Stimulated activated CD8-positive, alpha-beta memory T cell treated with anti-CD3 and anti-CD28 coated beads, Interleukin-7, amount 100 ng/mL, for 4 hours (primary cell): ENCODE data around the gene NTRK3.
"Not testable (repeated sequence)": the region's sequence is repeated elsewhere in the genome, so short reads cannot be mapped to it uniquely, and the experiment has no call there.

ENCODE experiments used
- DNase-seq, 2 donors: peaks; one replicate each; pipeline ENCODE4 v3.0.0-alpha.2; 2020; ENCODE audit warnings: low read depth in 2 of 2

The NTRK3 gene

DNA sequence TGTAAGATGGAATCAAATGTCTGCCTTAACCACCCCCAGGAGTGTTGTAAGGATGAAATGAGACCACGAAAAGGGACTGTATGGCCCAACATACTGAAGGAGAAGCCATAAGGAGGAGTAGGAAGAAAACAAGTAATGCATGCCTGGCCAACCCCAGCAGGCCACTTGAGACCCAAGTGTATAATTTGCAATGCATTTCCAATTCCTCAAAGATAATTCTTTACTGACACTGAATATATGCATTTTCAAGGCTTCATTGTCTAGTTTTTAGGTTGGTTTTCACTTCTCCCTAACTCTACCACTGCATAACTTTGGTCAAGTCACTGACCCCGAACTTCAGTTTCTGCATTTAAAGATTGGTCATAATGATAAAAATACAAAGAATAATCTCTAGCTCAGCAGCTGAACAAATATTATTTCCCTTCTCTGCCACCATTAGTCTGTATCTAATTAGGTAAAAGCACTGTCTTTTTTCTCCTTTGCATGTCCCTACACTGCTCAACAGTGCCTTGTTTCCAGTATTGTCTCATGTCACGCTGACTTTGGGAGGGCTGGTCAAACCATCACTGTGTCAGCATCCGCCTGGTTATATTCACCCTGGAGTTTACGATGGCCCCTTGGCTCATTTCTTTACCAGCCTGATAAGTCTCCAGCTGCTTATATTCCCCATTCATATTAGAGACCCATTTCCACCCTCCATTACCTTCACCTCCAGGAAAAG, 378.6 kb downstream of the NTRK3 start:
- no peak for DNase-seq

GRCh38 chr15:87877114-87877810, 379.3 kb downstream of the NTRK3 start:
- no peak for DNase-seq

GRCh38 chr15:87874896-87875711, 381.4 kb downstream of the NTRK3 start:
- DNase-seq = no peak

- DNase-seq = no peak
These were observed 383.0 kb downstream of the NTRK3 start for GRCh38 chr15:87873516-87873915.

DNA sequence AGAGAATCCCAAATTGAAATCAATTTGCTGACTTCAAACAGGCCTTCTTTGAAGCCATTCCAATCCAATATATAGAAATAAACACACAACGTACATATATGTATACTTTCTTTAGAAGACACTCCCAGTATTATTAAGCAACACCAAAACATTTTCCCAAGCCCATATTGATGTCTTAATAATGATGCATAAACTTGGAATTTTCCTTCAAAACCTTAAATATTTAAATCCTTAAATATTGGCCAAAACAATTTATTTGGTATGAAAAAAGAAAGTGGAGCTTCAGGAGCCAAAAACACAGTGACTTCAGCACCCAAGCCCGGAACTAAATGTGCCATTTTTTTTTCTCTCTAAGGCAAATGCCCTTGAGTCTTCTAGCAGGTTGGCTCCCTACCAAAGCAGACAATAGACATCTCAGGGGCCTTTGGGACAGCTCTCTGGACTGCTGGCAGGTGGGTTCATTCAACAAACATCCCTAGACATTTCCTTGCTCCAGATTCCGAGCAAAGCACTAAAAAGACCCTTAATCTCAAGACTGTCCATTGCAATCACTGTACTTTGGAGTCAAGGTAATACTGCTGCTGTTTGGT, 384.7 kb downstream of the NTRK3 start:
- DNase-seq = no peak

GRCh38 chr15:87871258-87871681, 385.3 kb downstream of the NTRK3 start:
- DNase-seq = no peak

DNA sequence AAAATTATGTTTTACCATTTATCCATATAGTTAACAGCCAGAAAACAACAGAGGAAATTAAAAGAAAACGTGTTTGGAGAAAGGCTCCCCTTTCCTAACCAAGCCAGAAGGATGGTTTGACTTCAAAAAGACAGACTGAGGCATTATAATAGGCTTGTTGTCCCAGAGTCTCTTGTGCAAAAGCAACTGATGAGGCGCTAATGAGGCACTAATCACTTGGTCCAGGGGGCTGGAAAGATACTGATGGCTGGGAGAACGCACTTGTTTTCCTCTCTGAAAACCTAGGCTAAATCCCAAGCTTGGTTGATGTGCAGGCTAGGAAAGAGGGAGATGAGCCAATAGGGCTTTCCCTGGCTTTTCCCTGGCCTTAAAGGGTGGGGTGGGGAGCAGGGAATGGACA, 389.6 kb downstream of the NTRK3 start:
- DNase-seq = no peak

DNA sequence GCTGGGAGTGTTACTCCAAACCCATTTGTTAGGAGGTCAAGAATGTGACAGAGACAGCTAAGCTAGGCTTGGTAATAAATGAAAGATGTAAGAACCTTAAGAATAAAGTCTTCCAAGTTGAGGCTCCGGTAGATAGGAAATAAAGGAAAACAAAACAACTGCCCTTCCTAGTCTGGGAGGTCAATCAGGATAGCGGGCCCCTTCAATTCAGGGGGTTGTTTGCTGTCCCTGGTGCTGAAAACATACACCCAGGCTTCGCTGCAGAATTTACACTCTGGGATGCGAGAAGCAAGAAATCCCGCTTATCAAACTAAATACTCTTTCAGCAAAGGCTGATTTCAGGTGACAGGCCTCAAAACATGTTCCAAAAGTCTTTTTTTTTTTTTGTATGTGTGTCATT, 393.4 kb downstream of the NTRK3 start:
- DNase-seq = no peak

GRCh38 chr15:87860743-87861142, 395.8 kb downstream of the NTRK3 start:
- no peak for DNase-seq

DNA sequence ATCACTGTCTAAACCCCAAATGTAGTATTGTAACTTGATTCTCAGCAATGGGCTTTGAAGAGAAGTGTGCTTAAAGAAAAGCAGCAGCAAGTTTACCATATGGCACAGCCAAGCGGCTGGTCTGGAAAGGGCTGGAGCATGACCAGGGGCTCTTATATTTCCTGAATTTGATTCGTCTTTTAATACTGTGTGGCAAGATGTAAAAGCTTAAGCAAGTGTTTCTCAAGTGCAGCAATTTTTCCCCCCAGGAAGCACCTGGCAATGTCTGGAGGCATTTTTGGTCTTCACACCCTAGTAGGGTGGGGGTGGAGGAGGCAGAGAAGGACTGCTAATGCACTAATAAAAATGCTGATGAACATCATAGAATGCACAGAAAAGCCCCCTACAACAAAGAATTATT, 397.9 kb downstream of the NTRK3 start:
- no peak for DNase-seq

DNA sequence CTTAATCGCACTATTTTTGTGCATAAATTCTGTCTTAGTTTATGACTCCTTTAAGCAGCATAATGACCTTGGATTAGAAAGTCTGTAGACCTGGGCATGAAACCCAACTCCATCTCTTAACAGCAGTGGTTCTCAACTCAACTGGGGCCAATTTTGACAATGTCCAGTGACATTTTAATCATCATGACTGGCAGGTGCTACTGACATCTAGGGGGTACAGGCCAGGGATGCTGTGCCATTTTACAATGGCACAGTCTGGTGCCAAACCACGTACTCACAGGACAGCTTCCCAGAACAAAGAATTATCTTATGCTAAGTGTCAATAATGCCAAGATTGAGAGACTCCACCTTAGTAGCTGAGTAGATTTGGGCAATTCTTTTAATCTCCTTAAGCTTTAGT, 405.0 kb downstream of the NTRK3 start:
- DNase-seq = no peak

DNA sequence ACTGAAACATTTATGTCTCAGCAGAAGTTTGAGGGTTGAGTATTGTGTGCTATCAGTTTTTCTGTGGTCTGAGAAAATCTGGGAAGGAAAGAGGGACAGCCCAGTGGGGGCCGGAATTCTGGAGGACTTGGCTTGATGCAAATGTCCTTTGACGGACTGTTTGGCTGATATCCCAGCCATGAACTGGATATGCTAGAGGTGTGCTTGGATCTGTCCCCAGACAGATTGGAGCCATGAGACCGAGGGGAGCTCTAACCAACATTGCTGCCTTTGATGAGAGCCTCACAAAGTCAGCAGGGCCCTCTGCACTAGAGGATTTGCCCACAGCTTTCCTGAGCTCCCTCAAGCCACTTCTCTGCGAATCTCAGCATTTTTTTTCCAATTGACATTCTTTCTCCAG, 405.6 kb downstream of the NTRK3 start:
- no peak for DNase-seq

GRCh38 chr15:87849181-87849580, 407.4 kb downstream of the NTRK3 start:
- no peak for DNase-seq

DNA sequence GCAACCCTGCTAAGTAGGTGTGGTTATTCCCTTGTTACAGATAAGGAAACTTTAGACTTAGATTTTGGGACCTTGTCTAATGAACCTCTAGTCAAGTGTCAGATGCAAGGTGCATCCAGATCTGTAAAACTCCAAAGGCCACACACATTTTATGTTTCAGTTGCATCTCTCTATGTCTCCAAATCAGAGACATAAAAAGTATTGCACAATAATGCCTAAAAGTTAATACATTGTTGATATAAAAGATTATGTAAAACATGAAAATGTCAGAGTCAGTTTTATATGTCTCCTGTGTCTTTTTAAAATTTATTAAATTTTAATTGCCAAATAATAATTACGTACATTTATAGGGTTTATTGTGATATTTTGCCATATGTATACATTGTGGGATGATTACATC, 408.5 kb downstream of the NTRK3 start:
- DNase-seq = no peak

GRCh38 chr15:87846746-87847145, 409.8 kb downstream of the NTRK3 start:
- no peak for DNase-seq

GRCh38 chr15:87843312-87843711, 413.2 kb downstream of the NTRK3 start:
- no peak for DNase-seq

DNA sequence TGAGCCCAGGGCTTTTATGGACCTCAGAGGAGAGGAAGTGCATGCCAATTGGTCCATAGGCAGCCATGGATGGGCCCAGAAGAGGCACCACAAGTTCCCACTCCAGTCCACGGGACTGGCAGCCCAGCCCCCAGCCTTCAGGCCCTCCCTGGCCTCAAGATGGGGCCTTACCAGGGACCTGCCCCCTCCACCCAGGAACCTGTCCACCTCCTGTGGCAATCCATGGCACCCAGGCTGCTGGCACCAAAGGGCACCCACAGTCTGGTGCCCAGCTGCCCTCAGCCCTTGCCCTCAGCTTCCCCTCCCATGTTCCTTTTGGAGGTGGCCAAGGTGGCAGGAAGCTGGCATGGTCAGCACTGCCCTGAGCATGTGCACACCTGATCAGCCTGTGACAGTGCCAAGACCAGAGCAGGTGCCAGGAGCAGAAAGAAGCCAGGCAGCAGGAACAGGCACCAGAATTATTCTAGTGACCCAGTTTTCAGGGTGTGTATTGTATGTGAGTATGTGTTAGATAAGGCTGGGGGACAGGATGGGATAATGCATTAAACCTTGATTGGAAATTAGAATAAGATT, 415.0 kb downstream of the NTRK3 start:
- DNase-seq = no peak

DNA sequence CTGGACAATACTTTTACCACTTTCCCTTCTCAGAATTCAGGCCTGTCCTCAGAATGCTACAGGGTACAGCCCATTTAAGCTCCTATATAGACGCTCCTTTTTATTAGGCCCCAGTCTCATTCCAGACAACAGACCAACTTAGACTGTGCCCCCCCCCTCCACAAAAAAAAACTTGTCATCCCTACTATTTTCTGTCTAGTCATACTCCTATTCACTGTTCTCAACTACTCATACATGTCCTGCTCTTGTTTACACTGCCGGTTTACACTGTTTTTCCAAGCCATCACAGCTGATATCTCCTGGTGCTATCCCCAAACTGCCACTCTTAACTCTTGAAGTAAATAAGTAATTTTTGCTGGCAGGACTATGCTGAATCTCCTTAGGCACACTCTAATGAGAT, 420.7 kb downstream of the NTRK3 start:
- not testable (repeated sequence) for DNase-seq

DNA sequence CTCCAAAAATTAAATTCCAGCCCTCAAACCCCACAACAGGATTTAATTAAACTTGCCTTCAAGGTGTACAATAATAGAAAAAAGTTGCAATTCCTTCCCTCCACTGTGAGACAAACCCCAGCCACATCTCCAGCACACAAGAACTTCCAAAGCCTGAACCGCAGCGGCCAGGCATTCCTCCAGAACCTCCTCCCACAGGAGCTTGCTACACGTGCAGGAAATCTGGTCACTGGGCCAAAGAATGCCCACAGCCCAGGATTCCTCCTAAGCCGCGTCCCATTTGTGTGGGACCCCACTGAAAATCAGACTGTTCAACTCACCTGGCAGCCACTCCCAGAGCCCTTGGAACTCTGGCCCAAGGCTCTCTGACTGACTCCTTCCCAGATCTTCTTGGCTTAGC, 423.2 kb downstream of the NTRK3 start:
- not testable (repeated sequence) for DNase-seq

GRCh38 chr15:87829332-87830050, 427.0 kb downstream of the NTRK3 start:
- no peak for DNase-seq

DNA sequence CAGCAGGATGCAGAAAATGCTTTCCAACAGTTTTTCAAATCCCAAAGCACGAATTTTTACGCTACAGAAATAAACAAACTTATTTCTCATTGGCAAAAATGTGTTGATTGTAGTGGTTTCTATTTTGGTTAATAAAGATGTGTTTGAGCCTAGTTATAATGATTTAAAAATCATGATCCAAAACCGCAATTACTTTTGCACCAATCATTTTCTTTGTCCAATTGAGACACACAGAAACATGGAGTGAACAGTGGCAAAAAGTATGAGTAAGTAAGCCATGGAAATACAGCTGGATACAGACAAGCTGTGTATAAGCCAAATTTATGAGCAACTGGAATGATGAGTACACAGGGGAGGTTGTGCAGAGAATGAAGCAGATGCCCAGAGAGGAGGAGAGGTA, 427.9 kb downstream of the NTRK3 start:
- DNase-seq = no peak
